ENCODE data around the gene SPACA5B. TPM values are rescaled to one million over a fixed set of nuclear protein-coding genes. Genes with fewer than 3 reads are reported as not detected.
"Not testable (repeated sequence)": the region's sequence is repeated elsewhere in the genome, so short reads cannot be mapped to it uniquely, and the experiment has no call there.

The SPACA5B gene
- total and polyA plus RNA-seq, 3 experiments from 2014 or later, result not detected

- Histone ChIP-seq H3K36me3 (ENCODE audit: insufficient read depth, low read length) (no peaks in the 10 kb centered on the region), H3K9me3 (ENCODE audit: low read length) (no peaks in the 10 kb centered on the region), H3K27ac (ENCODE audit: low read depth, low read length) (no peak overlapping the region), H3K27me3 (ENCODE audit: insufficient read depth, low read length, poor library complexity, severe bottlenecking) (no peaks in the 10 kb centered on the region), H3K4me1 (ENCODE audit: insufficient read depth, low read length) (no peaks in the 10 kb centered on the region), H3K4me3 (ENCODE audit: low read length) (no peak overlapping the region)
- no peaks in the 10 kb centered on the region for H3K9me3 Mint-ChIP-seq
- ChIA-PET CTCF (no interaction called here), POLR2A (no interaction called here)
- no peak overlapping the region for H3K4me3 Mint-ChIP-seq
- no peak overlapping the region for H3K27ac Mint-ChIP-seq
- no peak for DNase-seq
- H3K4me1 Mint-ChIP-seq, result no peaks in the 10 kb centered on the region
- peaks cover 0 to 10% of the 10 kb centered on the region in 2 donors for H3K27me3 Mint-ChIP-seq
- H3K36me3 Mint-ChIP-seq, result no peaks in the 10 kb centered on the region
Observed at GRCh38 chrX:48107717-48108116, 22.7 kb upstream of the SPACA5B start.

- H3K27ac ChIP-seq (ENCODE audit: low read depth, low read length); H3K27me3 Mint-ChIP-seq; H3K36me3 Mint-ChIP-seq; H3K4me1 Mint-ChIP-seq; H3K27ac Mint-ChIP-seq; POLR2A ChIA-PET; DNase-seq; H3K27me3 ChIP-seq (ENCODE audit: insufficient read depth, low read length, poor library complexity, severe bottlenecking); H3K9me3 Mint-ChIP-seq; CTCF ChIA-PET; H3K4me3 Mint-ChIP-seq; H3K9me3 ChIP-seq (ENCODE audit: low read length); H3K36me3 ChIP-seq (ENCODE audit: insufficient read depth, low read length); H3K4me1 ChIP-seq (ENCODE audit: insufficient read depth, low read length); H3K4me3 ChIP-seq (ENCODE audit: low read length): not testable (repeated sequence)
Observed at GRCh38 chrX:48125286-48125685, 5.1 kb upstream of the SPACA5B start.

- H3K9me3 ChIP-seq (ENCODE audit: low read length); H3K4me3 Mint-ChIP-seq; H3K36me3 Mint-ChIP-seq; H3K27ac Mint-ChIP-seq; H3K27me3 Mint-ChIP-seq; H3K4me1 Mint-ChIP-seq; CTCF ChIA-PET; H3K36me3 ChIP-seq (ENCODE audit: insufficient read depth, low read length); H3K27me3 ChIP-seq (ENCODE audit: insufficient read depth, low read length, poor library complexity, severe bottlenecking); H3K4me1 ChIP-seq (ENCODE audit: insufficient read depth, low read length); H3K4me3 ChIP-seq (ENCODE audit: low read length); DNase-seq; H3K9me3 Mint-ChIP-seq; POLR2A ChIA-PET; H3K27ac ChIP-seq (ENCODE audit: low read depth, low read length): not testable (repeated sequence)
Observed at GRCh38 chrX:48132308-48132844, 1.9 kb downstream of the SPACA5B start.

- H3K4me1 ChIP-seq (ENCODE audit: insufficient read depth, low read length); H3K9me3 ChIP-seq (ENCODE audit: low read length); DNase-seq; H3K36me3 Mint-ChIP-seq; H3K4me3 ChIP-seq (ENCODE audit: low read length); H3K36me3 ChIP-seq (ENCODE audit: insufficient read depth, low read length); H3K27ac ChIP-seq (ENCODE audit: low read depth, low read length); H3K27me3 ChIP-seq (ENCODE audit: insufficient read depth, low read length, poor library complexity, severe bottlenecking); H3K27me3 Mint-ChIP-seq; CTCF ChIA-PET; H3K9me3 Mint-ChIP-seq; POLR2A ChIA-PET; H3K4me3 Mint-ChIP-seq; H3K27ac Mint-ChIP-seq: not testable (repeated sequence)
- H3K4me1 Mint-ChIP-seq, result peaks cover 6 to 19% (median 10%) of the 10 kb centered on the region in 3 donors
Observed at GRCh38 chrX:48139076-48139475, 8.7 kb downstream of the SPACA5B start.

- peaks cover 6 to 20% (median 10%) of the 10 kb centered on the region in 3 donors for H3K4me1 Mint-ChIP-seq
- H3K27ac Mint-ChIP-seq; H3K36me3 ChIP-seq (ENCODE audit: insufficient read depth, low read length); H3K9me3 Mint-ChIP-seq; H3K4me3 Mint-ChIP-seq; DNase-seq; H3K36me3 Mint-ChIP-seq; H3K4me3 ChIP-seq (ENCODE audit: low read length); H3K27me3 ChIP-seq (ENCODE audit: insufficient read depth, low read length, poor library complexity, severe bottlenecking); H3K27ac ChIP-seq (ENCODE audit: low read depth, low read length); H3K9me3 ChIP-seq (ENCODE audit: low read length); POLR2A ChIA-PET; H3K4me1 ChIP-seq (ENCODE audit: insufficient read depth, low read length); H3K27me3 Mint-ChIP-seq; CTCF ChIA-PET: not testable (repeated sequence)
Observed at GRCh38 chrX:48141810-48142508, 11.5 kb downstream of the SPACA5B start.

GRCh38 chrX:48142697-48143096 is 12.3 kb downstream of the SPACA5B start:
- peaks cover 6 to 20% (median 10%) of the 10 kb centered on the region in 3 donors for H3K4me1 Mint-ChIP-seq
- H3K27ac ChIP-seq (ENCODE audit: low read depth, low read length); H3K9me3 ChIP-seq (ENCODE audit: low read length); CTCF ChIA-PET; H3K27me3 ChIP-seq (ENCODE audit: insufficient read depth, low read length, poor library complexity, severe bottlenecking); POLR2A ChIA-PET; H3K4me3 ChIP-seq (ENCODE audit: low read length); H3K36me3 Mint-ChIP-seq; H3K9me3 Mint-ChIP-seq; H3K27me3 Mint-ChIP-seq; H3K4me1 ChIP-seq (ENCODE audit: insufficient read depth, low read length); DNase-seq; H3K36me3 ChIP-seq (ENCODE audit: insufficient read depth, low read length): not testable (repeated sequence)
- peak overlapping the region in 1 of 8 donors; percentile 86 for H3K27ac Mint-ChIP-seq
- H3K4me3 Mint-ChIP-seq, result peak overlapping the region in 3 of 7 donors; percentile 3 to 46 (median 29)

GRCh38 chrX:48153769-48154168 is 23.3 kb downstream of the SPACA5B start:
- H3K4me1 ChIP-seq (ENCODE audit: insufficient read depth, low read length), result no peaks in the 10 kb centered on the region
- no peak for DNase-seq
- H3K27me3 ChIP-seq (ENCODE audit: insufficient read depth, low read length, poor library complexity, severe bottlenecking), result no peaks in the 10 kb centered on the region
- CTCF ChIA-PET, result no interaction called here
- H3K27ac Mint-ChIP-seq, result no peak overlapping the region
- H3K4me3 Mint-ChIP-seq, result no peak overlapping the region
- POLR2A ChIA-PET, result no interaction called here
- H3K9me3 Mint-ChIP-seq, result no peaks in the 10 kb centered on the region
- H3K36me3 ChIP-seq (ENCODE audit: insufficient read depth, low read length), result no peaks in the 10 kb centered on the region
- no peaks in the 10 kb centered on the region for H3K36me3 Mint-ChIP-seq
- no peak overlapping the region for H3K27ac ChIP-seq (ENCODE audit: low read depth, low read length)
- H3K9me3 ChIP-seq (ENCODE audit: low read length), result no peaks in the 10 kb centered on the region
- peaks cover 8 to 9% of the 10 kb centered on the region in 2 donors for H3K27me3 Mint-ChIP-seq
- H3K4me1 Mint-ChIP-seq, result no peaks in the 10 kb centered on the region
- no peak overlapping the region for H3K4me3 ChIP-seq (ENCODE audit: low read length)

- H3K9me3 ChIP-seq (ENCODE audit: low read length), result no peaks in the 10 kb centered on the region
- H3K4me1 ChIP-seq (ENCODE audit: insufficient read depth, low read length), result no peaks in the 10 kb centered on the region
- no peaks in the 10 kb centered on the region for H3K36me3 ChIP-seq (ENCODE audit: insufficient read depth, low read length)
- Mint-ChIP-seq H3K27me3 (peaks cover 8% of the 10 kb centered on the region in 2 donors), H3K9me3 (no peaks in the 10 kb centered on the region), H3K27ac (no peak overlapping the region), H3K36me3 (no peaks in the 10 kb centered on the region), H3K4me3 (no peak overlapping the region), H3K4me1 (no peaks in the 10 kb centered on the region)
- H3K27me3 ChIP-seq (ENCODE audit: insufficient read depth, low read length, poor library complexity, severe bottlenecking), result no peaks in the 10 kb centered on the region
- no peak overlapping the region for H3K4me3 ChIP-seq (ENCODE audit: low read length)
- H3K27ac ChIP-seq (ENCODE audit: low read depth, low read length), result no peak overlapping the region
- ChIA-PET POLR2A (no interaction called here), CTCF (no interaction called here)
- no peak for DNase-seq
Observed at GRCh38 chrX:48154796-48155195, 24.4 kb downstream of the SPACA5B start.

GRCh38 chrX:48156014-48156413 is 25.6 kb downstream of the SPACA5B start:
- Histone ChIP-seq H3K27me3 (ENCODE audit: insufficient read depth, low read length, poor library complexity, severe bottlenecking) (no peaks in the 10 kb centered on the region), H3K4me3 (ENCODE audit: low read length) (no peak overlapping the region), H3K4me1 (ENCODE audit: insufficient read depth, low read length) (no peaks in the 10 kb centered on the region), H3K27ac (ENCODE audit: low read depth, low read length) (no peak overlapping the region), H3K9me3 (ENCODE audit: low read length) (no peaks in the 10 kb centered on the region), H3K36me3 (ENCODE audit: insufficient read depth, low read length) (no peaks in the 10 kb centered on the region)
- Mint-ChIP-seq H3K4me1 (no peaks in the 10 kb centered on the region), H3K9me3 (no peaks in the 10 kb centered on the region), H3K4me3 (no peak overlapping the region), H3K36me3 (no peaks in the 10 kb centered on the region), H3K27me3 (peaks cover 10 to 14% of the 10 kb centered on the region in 2 donors), H3K27ac (no peak overlapping the region)
- CTCF ChIA-PET, result no interaction called here
- no peak for DNase-seq
- POLR2A ChIA-PET, result no interaction called here
